Tibial artery (tissue), 4 donors: Measurements from ENCODE around the gene PRAMEF12.

ENCODE experiments used
- DNase-seq, 2 donors: peaks; one replicate each; pipeline ENCODE4 v3.0.0-alpha.2; 2019
- H3K27ac ChIP-seq, 2 donors: fragments of 200-600 bp; sonication (generic) in 1 of 2; 1 replicate in 1 of 2; 2 replicates in 1 of 2; pipeline ENCODE4 v1.5.1; 2018 to 2019; ENCODE audit warnings: mild to moderate bottlenecking in 1 of 2
- H3K27me3 ChIP-seq, 2 donors: fragments of 200-600 bp; sonication (generic) in 1 of 2; one replicate each; pipeline versions ENCODE4 v1.5.1 to v1.6.0; 2016 to 2019
- H3K36me3 ChIP-seq, 3 donors: fragments of 200-600 bp; sonication (generic) in 2 of 3; one replicate each; pipeline ENCODE4 v1.5.1; 2016 to 2019; ENCODE audit warnings: mild to moderate bottlenecking in 2 of 3
- H3K4me1 ChIP-seq, 4 donors: fragments of 200-600 bp; sonication (generic) in 2 of 4; 1 replicate in 3 of 4; 2 replicates in 1 of 4; pipeline ENCODE4 v1.5.1; 2016 to 2019
- H3K4me3 ChIP-seq, 2 donors: fragments of 200-600 bp; sonication (generic) in 1 of 2; 1 replicate in 1 of 2; 2 replicates in 1 of 2; pipeline ENCODE4 v1.5.1; 2018 to 2019; ENCODE audit warnings: mild to moderate bottlenecking in 2 of 2
- H3K9me3 ChIP-seq, 3 donors: fragments of 200-600 bp; sonication (generic) in 1 of 3; one replicate each; pipeline ENCODE4 v1.5.1; 2016 to 2019
- intact Hi-C: fragments of 100-400 bp; cut with DNase I; formaldehyde crosslinking; loops from one replicate; pipeline ENCODE4 v1.15.0; 2023; ENCODE audit warnings: low total_unique reads
- TF ChIP-seq, protein P1 (sequence below), 2 experiments: fragments of 200-600 bp in 1 of 2; fragments of 450-650 bp in 1 of 2; IDR thresholded peaks; one replicate each; pipeline ENCODE4 v1.5.1; 2017 to 2019; ENCODE audit warnings: antibody characterized with exemption in 2 of 2, mild to moderate bottlenecking in 1 of 2, moderate library complexity in 1 of 2

The PRAMEF12 gene

GRCh38 chr1:12761781-12762180 lies 11.8 kb upstream of the PRAMEF12 start:
- no peaks in the 10 kb centered on the region for H3K9me3 ChIP-seq
- no peak for DNase-seq
- no peak overlapping the region for H3K27ac ChIP-seq
- no peaks in the 10 kb centered on the region for H3K36me3 ChIP-seq
- intact Hi-C loops: no loop called here
- H3K4me1 ChIP-seq: no peaks in the 10 kb centered on the region
- TF ChIP-seq, protein P1, sequence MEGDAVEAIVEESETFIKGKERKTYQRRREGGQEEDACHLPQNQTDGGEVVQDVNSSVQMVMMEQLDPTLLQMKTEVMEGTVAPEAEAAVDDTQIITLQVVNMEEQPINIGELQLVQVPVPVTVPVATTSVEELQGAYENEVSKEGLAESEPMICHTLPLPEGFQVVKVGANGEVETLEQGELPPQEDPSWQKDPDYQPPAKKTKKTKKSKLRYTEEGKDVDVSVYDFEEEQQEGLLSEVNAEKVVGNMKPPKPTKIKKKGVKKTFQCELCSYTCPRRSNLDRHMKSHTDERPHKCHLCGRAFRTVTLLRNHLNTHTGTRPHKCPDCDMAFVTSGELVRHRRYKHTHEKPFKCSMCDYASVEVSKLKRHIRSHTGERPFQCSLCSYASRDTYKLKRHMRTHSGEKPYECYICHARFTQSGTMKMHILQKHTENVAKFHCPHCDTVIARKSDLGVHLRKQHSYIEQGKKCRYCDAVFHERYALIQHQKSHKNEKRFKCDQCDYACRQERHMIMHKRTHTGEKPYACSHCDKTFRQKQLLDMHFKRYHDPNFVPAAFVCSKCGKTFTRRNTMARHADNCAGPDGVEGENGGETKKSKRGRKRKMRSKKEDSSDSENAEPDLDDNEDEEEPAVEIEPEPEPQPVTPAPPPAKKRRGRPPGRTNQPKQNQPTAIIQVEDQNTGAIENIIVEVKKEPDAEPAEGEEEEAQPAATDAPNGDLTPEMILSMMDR (IDR thresholded peaks at IDR 0.05): no peak
- H3K27me3 ChIP-seq: peaks cover 0 to 5% of the 10 kb centered on the region in 2 donors
- no peak overlapping the region for H3K4me3 ChIP-seq

DNA sequence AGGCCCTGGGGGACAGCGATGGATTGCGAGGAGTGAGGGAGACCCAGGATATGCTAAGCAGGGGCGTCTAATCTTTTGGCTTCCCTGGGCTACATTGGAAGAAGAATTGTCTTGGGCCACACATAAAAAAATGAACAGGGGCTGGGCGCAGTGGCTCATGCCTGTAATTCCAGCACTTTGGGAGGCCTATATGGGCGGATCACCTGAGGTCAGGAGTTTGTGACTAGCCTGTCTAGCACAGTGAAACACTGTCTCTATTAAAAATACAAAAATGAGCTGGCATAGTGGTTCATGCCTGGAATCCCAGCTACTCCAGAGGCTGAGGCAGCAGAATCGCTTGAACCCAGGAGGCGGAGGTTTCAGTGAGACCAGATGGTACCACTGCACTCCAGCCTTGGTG lies 10.8 kb upstream of the PRAMEF12 start:
- Histone ChIP-seq H3K9me3 (peaks cover 0 to 2% (median 0%) of the 10 kb centered on the region in 3 donors), H3K4me3 (no peak overlapping the region), H3K4me1 (no peaks in the 10 kb centered on the region), H3K27ac (no peak overlapping the region), H3K36me3 (no peaks in the 10 kb centered on the region), H3K27me3 (peaks cover 0 to 5% of the 10 kb centered on the region in 2 donors)
- DNase-seq: no peak
- intact Hi-C loops: no loop called here
- TF ChIP-seq, protein P1 (IDR thresholded peaks at IDR 0.05): no peak

DNA sequence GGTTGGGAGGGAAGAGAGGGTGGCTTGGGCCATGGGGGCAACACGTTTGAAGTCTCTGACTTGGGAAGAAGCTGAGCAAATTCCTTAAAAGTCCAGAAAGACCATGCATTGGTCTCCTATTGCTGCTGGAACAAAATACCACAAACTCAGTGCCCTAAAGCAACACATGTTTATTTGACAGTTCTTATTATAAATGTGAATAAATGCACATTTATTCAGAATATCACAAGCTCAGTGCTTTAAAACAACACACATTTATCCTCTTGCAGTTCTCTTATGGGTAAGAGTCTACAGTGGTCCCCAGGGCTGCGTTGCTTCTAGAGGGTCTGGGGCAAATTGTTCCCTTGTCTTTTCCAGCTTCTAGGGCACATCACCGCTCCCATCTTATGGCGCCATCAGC lies 10.1 kb upstream of the PRAMEF12 start:
- H3K9me3 ChIP-seq: peaks cover 0 to 2% (median 0%) of the 10 kb centered on the region in 3 donors
- TF ChIP-seq, protein P1 (IDR thresholded peaks at IDR 0.05): no peak
- H3K27ac ChIP-seq: no peak overlapping the region
- H3K4me1 ChIP-seq: no peaks in the 10 kb centered on the region
- peaks cover 0 to 9% of the 10 kb centered on the region in 2 donors for H3K27me3 ChIP-seq
- DNase-seq: no peak
- H3K4me3 ChIP-seq: no peak overlapping the region
- intact Hi-C loops: no loop called here
- no peaks in the 10 kb centered on the region for H3K36me3 ChIP-seq

DNA sequence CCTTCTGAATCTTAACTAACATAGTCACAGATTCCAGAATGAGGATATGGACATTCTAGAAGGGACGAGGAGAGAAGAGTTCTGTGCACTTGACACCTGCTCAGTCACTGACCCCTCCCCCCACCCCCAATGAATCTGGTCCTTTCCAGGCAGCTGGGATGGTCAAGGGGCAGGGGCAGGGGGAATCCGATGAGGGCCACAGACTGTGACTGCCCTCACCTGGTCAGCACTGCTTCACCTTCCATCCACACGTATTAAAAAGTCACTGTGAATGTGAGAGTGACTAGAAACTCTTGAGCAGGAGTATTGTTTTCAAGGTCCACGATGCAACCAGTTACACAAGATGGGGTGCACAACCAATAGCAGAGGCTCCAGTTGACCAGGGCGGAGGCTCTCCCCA lies 9.5 kb upstream of the PRAMEF12 start:
- no peak for DNase-seq
- Histone ChIP-seq H3K27ac (no peak overlapping the region), H3K27me3 (peaks cover 0 to 13% of the 10 kb centered on the region in 2 donors), H3K36me3 (no peaks in the 10 kb centered on the region), H3K4me3 (no peak overlapping the region), H3K9me3 (peaks cover 0 to 2% (median 0%) of the 10 kb centered on the region in 3 donors), H3K4me1 (no peaks in the 10 kb centered on the region)
- TF ChIP-seq, protein P1 (IDR thresholded peaks at IDR 0.05): no peak
- intact Hi-C loops: no loop called here

DNA sequence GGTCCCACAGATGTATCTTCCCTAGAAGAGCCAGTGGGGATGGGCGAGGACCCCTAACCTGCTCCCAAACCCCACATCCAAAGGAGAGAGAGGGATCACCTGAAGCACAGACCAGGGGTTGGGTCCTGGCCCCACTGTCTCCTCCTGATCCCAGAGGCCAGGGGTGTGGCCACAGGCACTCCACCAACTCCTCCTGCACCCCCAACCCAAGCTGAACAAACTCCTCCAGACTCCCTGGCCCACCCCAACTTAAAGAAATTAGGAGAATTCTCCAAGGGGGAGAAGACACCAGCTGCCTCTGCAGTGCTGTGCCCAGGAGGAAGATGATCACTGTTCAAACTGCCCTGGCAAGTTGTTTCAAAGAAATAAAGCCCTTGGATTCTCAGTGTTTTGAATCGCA lies 4.5 kb upstream of the PRAMEF12 start:
- TF ChIP-seq, protein P1 (IDR thresholded peaks at IDR 0.05): no peak
- no peak for DNase-seq
- peaks cover 0 to 2% (median 0%) of the 10 kb centered on the region in 3 donors for H3K9me3 ChIP-seq
- no peaks in the 10 kb centered on the region for H3K36me3 ChIP-seq
- intact Hi-C loops: no loop called here
- H3K4me1 ChIP-seq: no peaks in the 10 kb centered on the region
- no peak overlapping the region for H3K4me3 ChIP-seq
- no peak overlapping the region for H3K27ac ChIP-seq
- H3K27me3 ChIP-seq: peaks cover 0 to 31% of the 10 kb centered on the region in 2 donors

GRCh38 chr1:12769976-12770505 lies 3.5 kb upstream of the PRAMEF12 start:
- no peak overlapping the region for H3K4me3 ChIP-seq
- DNase-seq: no peak
- TF ChIP-seq, protein P1 (IDR thresholded peaks at IDR 0.05): no peak
- H3K36me3 ChIP-seq: no peaks in the 10 kb centered on the region
- H3K4me1 ChIP-seq: no peaks in the 10 kb centered on the region
- H3K9me3 ChIP-seq: peaks cover 0 to 2% (median 0%) of the 10 kb centered on the region in 3 donors
- H3K27me3 ChIP-seq: peaks cover 0 to 30% of the 10 kb centered on the region in 2 donors
- no peak overlapping the region for H3K27ac ChIP-seq
- intact Hi-C loops: no loop called here
